ENCODE results near the gene NDUFS7.
A peak's percentile ranks its signal among the peaks of the same experiment; 100 is the strongest.

NDUFS7 gene

GRCh38 chr19:1386945-1387683, 3.4 kb downstream of the NDUFS7 start:
- DNase-seq, result no peak

- peak; percentile 71 for DNase-seq
These were observed 4.3 kb downstream of the NDUFS7 start for GRCh38 chr19:1387684-1388636.

GRCh38 chr19:1388637-1389026, 4.9 kb downstream of the NDUFS7 start:
- DNase-seq, result no peak

- no peak for DNase-seq
These were observed 5.6 kb downstream of the NDUFS7 start for GRCh38 chr19:1389033-1389940.

- no peak for DNase-seq
These were observed 7.2 kb downstream of the NDUFS7 start for GRCh38 chr19:1390890-1391423.

GRCh38 chr19:1392407-1392806, 8.7 kb downstream of the NDUFS7 start:
- DNase-seq, result no peak

- DNase-seq, result no peak
These were observed 9.3 kb downstream of the NDUFS7 start for GRCh38 chr19:1392939-1393530.

- no peak for DNase-seq
These were observed 10.1 kb downstream of the NDUFS7 start for GRCh38 chr19:1393841-1394240.

- DNase-seq, result no peak
These were observed 10.8 kb downstream of the NDUFS7 start for GRCh38 chr19:1394252-1395193.

- DNase-seq, result no peak
These were observed 11.7 kb downstream of the NDUFS7 start for GRCh38 chr19:1395194-1396018.

- DNase-seq, result no peak
These were observed 12.5 kb downstream of the NDUFS7 start for GRCh38 chr19:1396019-1396767.

GRCh38 chr19:1396768-1397679, 13.3 kb downstream of the NDUFS7 start:
- DNase-seq, result no peak

- no peak for DNase-seq
These were observed 14.1 kb downstream of the NDUFS7 start for GRCh38 chr19:1397838-1398237.

GRCh38 chr19:1399079-1399478, 15.4 kb downstream of the NDUFS7 start:
- DNase-seq, result no peak

- no peak for DNase-seq
These were observed 16.0 kb downstream of the NDUFS7 start for GRCh38 chr19:1399745-1400144.

- peak; percentile 85 for DNase-seq
These were observed 16.8 kb downstream of the NDUFS7 start for GRCh38 chr19:1400281-1401137.

Data from NCI-H2171 treated with DMSO at 0.1 percent for 48 hours (cell line).